ENCODE results near the gene ZNF71. TPM values are rescaled to one million over a fixed set of nuclear protein-coding genes. Genes with fewer than 3 reads are reported as not detected.

The ZNF71 gene
- total RNA-seq, 1 donor from 2014 or later = 19.5 TPM

GRCh38 chr19:56619121-56619520 is 24.0 kb downstream of the ZNF71 start:
- peaks cover 94% of the 10 kb centered on the region for H3K36me3 Mint-ChIP-seq
- H3K27ac Mint-ChIP-seq = no peak overlapping the region
- no peaks in the 10 kb centered on the region for H3K4me1 Mint-ChIP-seq
- H3K27me3 Mint-ChIP-seq (ENCODE audit: low read depth) = no peaks in the 10 kb centered on the region
- no peak for TF ChIP-seq CTCF (IDR thresholded peaks at IDR 0.05; ENCODE audit: unreplicated experiment)
- DNase-seq (ENCODE audit: low spot score in 2 of 2, unreplicated experiment in 2 of 2) = no peak
- no peak overlapping the region for H3K4me3 Mint-ChIP-seq
- peaks cover 71% of the 10 kb centered on the region for H3K9me3 Mint-ChIP-seq

DNA sequence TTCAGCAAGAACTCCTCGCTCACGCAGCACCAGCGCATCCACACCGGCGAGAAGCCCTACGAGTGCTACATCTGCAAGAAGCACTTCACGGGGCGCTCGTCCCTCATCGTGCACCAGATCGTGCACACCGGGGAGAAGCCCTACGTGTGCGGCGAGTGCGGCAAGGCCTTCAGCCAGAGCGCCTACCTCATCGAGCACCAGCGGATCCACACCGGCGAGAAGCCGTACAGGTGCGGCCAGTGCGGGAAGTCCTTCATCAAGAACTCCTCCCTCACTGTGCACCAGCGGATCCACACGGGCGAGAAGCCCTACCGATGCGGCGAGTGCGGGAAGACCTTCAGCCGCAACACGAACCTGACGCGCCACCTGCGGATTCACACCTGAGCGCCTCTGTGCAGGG is 27.3 kb downstream of the ZNF71 start:
- Mint-ChIP-seq H3K27me3 (ENCODE audit: low read depth) (no peaks in the 10 kb centered on the region), H3K36me3 (peaks cover 85% of the 10 kb centered on the region), H3K27ac (no peak overlapping the region), H3K4me1 (no peaks in the 10 kb centered on the region), H3K4me3 (no peak overlapping the region), H3K9me3 (peaks cover 58% of the 10 kb centered on the region)
- no peak for DNase-seq (ENCODE audit: low spot score in 2 of 2, unreplicated experiment in 2 of 2)
- TF ChIP-seq CTCF (IDR thresholded peaks at IDR 0.05; ENCODE audit: unreplicated experiment) = no peak

DNA sequence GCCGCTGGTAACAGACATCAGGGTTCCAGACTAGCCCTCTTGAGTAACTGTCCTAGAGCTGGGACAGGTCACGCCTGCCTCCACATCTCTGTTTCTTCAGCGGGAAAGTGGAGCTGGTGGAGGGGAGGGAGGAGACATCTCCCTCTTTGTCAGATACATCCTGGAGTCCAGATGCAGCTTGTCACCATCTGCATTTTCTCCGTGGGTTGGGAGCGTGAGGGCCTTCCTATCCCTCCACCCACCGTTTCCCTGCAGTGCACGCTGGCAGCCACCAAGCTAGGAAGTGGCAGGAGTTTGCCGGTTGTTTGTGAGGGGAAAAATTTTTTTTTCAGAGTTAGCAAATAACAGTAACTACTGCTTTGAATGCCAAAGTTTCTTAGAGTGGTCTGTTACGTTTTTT is 27.9 kb downstream of the ZNF71 start:
- DNase-seq (ENCODE audit: low spot score in 2 of 2, unreplicated experiment in 2 of 2) = no peak
- H3K27ac Mint-ChIP-seq = no peak overlapping the region
- H3K36me3 Mint-ChIP-seq = peaks cover 79% of the 10 kb centered on the region
- peaks cover 58% of the 10 kb centered on the region for H3K9me3 Mint-ChIP-seq
- H3K4me1 Mint-ChIP-seq = no peaks in the 10 kb centered on the region
- no peaks in the 10 kb centered on the region for H3K27me3 Mint-ChIP-seq (ENCODE audit: low read depth)
- no peak for TF ChIP-seq CTCF (IDR thresholded peaks at IDR 0.05; ENCODE audit: unreplicated experiment)
- no peak overlapping the region for H3K4me3 Mint-ChIP-seq

DNA sequence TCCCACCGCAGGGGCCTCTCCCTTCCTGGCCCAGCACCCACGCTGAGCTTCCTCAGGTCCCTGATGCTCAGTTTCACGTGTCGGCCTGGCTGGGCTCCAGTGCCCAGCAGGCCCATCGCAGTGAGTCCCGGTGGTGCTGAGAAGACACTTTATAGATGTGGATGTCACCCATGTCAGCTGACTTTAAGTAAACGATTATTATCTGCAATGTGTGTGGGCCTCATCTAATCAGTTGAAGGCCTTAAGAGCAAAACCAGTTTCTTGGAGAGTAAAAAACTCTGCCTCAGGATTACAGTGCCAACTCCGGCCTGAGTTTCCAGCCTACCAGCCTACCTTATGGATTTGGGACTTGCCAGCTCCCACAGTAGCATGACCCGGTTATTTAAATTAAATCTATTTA is 30.6 kb downstream of the ZNF71 start:
- Mint-ChIP-seq H3K27ac (no peak overlapping the region), H3K4me3 (no peak overlapping the region), H3K9me3 (peaks cover 66% of the 10 kb centered on the region), H3K27me3 (ENCODE audit: low read depth) (no peaks in the 10 kb centered on the region), H3K4me1 (no peaks in the 10 kb centered on the region), H3K36me3 (peaks cover 75% of the 10 kb centered on the region)
- no peak for TF ChIP-seq CTCF (IDR thresholded peaks at IDR 0.05; ENCODE audit: unreplicated experiment)
- DNase-seq (ENCODE audit: low spot score in 2 of 2, unreplicated experiment in 2 of 2) = no peak

DNA sequence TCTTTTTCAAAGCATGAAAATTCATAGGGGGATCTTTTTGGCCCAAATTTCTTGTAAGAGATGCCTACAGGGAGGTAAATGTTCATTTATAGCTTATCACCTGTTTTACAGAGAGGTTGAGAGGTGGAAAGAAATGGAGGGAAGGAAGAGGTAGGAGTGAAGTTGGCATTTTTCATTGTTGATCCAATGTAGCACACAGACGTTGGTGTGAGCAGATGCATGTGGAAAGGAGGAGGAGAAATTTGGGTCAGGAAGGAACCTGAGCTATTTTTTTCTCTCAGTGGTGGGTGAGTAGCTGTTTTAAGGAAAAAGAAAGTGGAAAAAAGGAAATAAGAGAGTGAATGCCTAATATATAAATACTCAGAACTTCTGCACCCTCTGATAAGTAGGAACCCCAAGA is 37.9 kb downstream of the ZNF71 start:
- Mint-ChIP-seq H3K27ac (no peak overlapping the region), H3K4me1 (no peaks in the 10 kb centered on the region), H3K4me3 (no peak overlapping the region), H3K27me3 (ENCODE audit: low read depth) (no peaks in the 10 kb centered on the region), H3K9me3 (peaks cover 77% of the 10 kb centered on the region), H3K36me3 (peaks cover 35% of the 10 kb centered on the region)
- no peak for DNase-seq (ENCODE audit: low spot score in 2 of 2, unreplicated experiment in 2 of 2)
- TF ChIP-seq CTCF (IDR thresholded peaks at IDR 0.05; ENCODE audit: unreplicated experiment) = no peak

- Mint-ChIP-seq H3K27ac (no peak overlapping the region), H3K4me1 (no peaks in the 10 kb centered on the region), H3K9me3 (peaks cover 58% of the 10 kb centered on the region), H3K27me3 (ENCODE audit: low read depth) (no peaks in the 10 kb centered on the region), H3K4me3 (no peak overlapping the region), H3K36me3 (peaks cover 18% of the 10 kb centered on the region)
- TF ChIP-seq CTCF (IDR thresholded peaks at IDR 0.05; ENCODE audit: unreplicated experiment) = no peak
- DNase-seq (ENCODE audit: low spot score in 2 of 2, unreplicated experiment in 2 of 2) = peak in 1 of 2 experiments; percentile 51
Observed at GRCh38 chr19:56637976-56638555, 43.0 kb downstream of the ZNF71 start.

Measured in mesothelial cell of epicardium (in vitro differentiated cells).